Right hindlimb (tissue), 1 donor: ENCODE measurements around the gene POTEJ.
A peak's percentile ranks its signal among the peaks of the same experiment; 100 is the strongest.
"Not testable (repeated sequence)": the region's sequence is repeated elsewhere in the genome, so short reads cannot be mapped to it uniquely, and the experiment has no call there.

Experiments used
- DNase-seq: peaks from one replicate; pipeline ENCODE4 v3.0.0-alpha.2; 2018

Gene POTEJ

GRCh38 chr2:130608276-130609001, 2.8 kb upstream of the POTEJ start:
- DNase-seq: not testable (repeated sequence)

GRCh38 chr2:130609002-130609920, 2.0 kb upstream of the POTEJ start:
- not testable (repeated sequence) for DNase-seq

- DNase-seq: not testable (repeated sequence)
Observed at GRCh38 chr2:130610486-130610885, 754 bp upstream of the POTEJ start.

- DNase-seq: not testable (repeated sequence)
Observed at GRCh38 chr2:130628784-130629475, 17.7 kb downstream of the POTEJ start.

GRCh38 chr2:130638973-130639372, 27.7 kb downstream of the POTEJ start:
- not testable (repeated sequence) for DNase-seq

GRCh38 chr2:130641688-130642087, 30.4 kb downstream of the POTEJ start:
- not testable (repeated sequence) for DNase-seq

- not testable (repeated sequence) for DNase-seq
Observed at GRCh38 chr2:130649285-130649684, 38.0 kb downstream of the POTEJ start.

GRCh38 chr2:130664506-130664905, 53.3 kb downstream of the POTEJ start:
- not testable (repeated sequence) for DNase-seq

- not testable (repeated sequence) for DNase-seq
Observed at GRCh38 chr2:130665596-130665995, 54.4 kb downstream of the POTEJ start.

GRCh38 chr2:130667516-130667915, 56.3 kb downstream of the POTEJ start:
- not testable (repeated sequence) for DNase-seq

- peak; percentile 4 for DNase-seq
Observed at GRCh38 chr2:130670026-130670745, 58.9 kb downstream of the POTEJ start.

GRCh38 chr2:130692041-130692770, 81.0 kb downstream of the POTEJ start:
- DNase-seq: not testable (repeated sequence)

GRCh38 chr2:130693474-130693873, 82.2 kb downstream of the POTEJ start:
- peak; percentile 15 for DNase-seq

- not testable (repeated sequence) for DNase-seq
Observed at GRCh38 chr2:130703250-130703649, 92.0 kb downstream of the POTEJ start.
